GM12891 (cell line): Measurements from ENCODE around the gene NACC2.
"Not testable (repeated sequence)": the region's sequence is repeated elsewhere in the genome, so short reads cannot be mapped to it uniquely, and the experiment has no call there.

ENCODE experiments used
- DNase-seq: peaks from one replicate; pipeline ENCODE4 v3.0.0; 2011; ENCODE audit warnings: low spot score; ENCODE audit not compliant: insufficient read length
- FAIRE-seq: peaks from 2 replicates; lab custom pipeline; 2011; peaks lifted over from hg19 to GRCh38; lab: Jason Lieb, UNC
- PAX5 ChIP-seq: IDR thresholded peaks from 2 replicates; pipeline ENCODE4 v1.6.1; 2011; ENCODE audit warnings: low read length, moderate library complexity, mild to moderate bottlenecking; ENCODE audit not compliant: insufficient read depth, severe bottlenecking
- POLR2A ChIP-seq: IDR thresholded peaks from 2 replicates; pipeline ENCODE4 v1.6.1; 2011; ENCODE audit warnings: low read depth, low read length, control low read depth
- POLR2AphosphoS5 ChIP-seq: IDR thresholded peaks from 2 replicates; pipeline ENCODE4 v1.6.1; 2011; ENCODE audit warnings: low read depth, low read length, control low read depth
- POU2F2 ChIP-seq: IDR thresholded peaks from 2 replicates; pipeline ENCODE4 v1.6.1; 2011; ENCODE audit warnings: low read depth, mild to moderate bottlenecking, control low read depth, low read length, moderate library complexity
- SPI1 ChIP-seq: IDR thresholded peaks from 2 replicates; pipeline ENCODE4 v1.6.1; 2011; ENCODE audit warnings: low read depth, low read length, control low read depth
- TAF1 ChIP-seq: IDR thresholded peaks from 2 replicates; pipeline ENCODE4 v1.6.1; 2011; ENCODE audit warnings: low read depth, low read length, control low read depth

Gene NACC2

DNA sequence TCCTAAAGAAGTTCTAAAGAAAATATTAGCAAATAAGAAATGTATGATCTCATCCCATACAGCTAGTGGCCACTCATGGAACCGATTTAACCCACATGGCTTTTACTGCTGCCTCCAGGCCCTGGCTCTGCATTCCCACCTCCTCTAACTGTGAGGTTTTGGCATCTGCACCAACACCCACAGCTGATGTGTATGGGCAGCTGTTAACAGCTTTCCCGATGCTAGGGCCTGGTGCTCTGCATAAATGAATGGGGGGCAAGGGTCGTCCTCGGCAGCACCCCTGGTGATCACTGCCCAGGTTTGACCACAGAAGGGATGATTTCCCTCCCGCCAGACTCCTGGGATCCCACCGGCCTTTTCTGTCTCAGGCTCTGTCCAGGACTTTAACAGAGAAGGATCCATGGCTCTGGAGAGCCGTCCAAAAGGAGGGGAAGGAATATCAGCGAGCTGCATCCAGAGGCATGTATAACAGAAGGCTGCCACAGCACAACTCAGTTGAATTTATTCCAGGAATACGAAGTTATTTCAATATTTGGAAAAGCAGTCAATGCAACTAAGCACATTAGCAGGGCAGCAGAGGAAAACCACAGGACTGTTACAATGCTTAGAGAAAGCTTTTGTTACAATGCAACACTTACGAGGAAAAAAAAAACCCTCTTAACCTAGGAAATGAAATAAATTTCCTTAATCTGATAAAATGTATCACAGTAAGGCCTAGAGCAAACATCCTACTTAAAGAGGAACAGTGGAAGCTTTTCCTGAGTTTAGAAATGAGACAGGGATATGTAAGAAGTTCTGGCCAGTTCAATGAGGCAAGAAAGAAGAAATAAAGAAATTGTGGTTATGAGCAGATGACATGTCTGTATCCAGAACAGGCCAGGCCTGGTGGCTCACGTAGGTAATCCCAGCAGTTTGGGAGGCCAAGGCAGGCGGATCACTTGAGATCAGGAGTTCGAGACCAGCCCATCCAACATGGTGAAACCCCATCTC, 63.1 kb downstream of the NACC2 start:
- TF ChIP-seq TAF1 (no peak), POU2F2 (no peak), POLR2AphosphoS5 (no peak), PAX5 (no peak), SPI1 (no peak), POLR2A (no peak)

DNA sequence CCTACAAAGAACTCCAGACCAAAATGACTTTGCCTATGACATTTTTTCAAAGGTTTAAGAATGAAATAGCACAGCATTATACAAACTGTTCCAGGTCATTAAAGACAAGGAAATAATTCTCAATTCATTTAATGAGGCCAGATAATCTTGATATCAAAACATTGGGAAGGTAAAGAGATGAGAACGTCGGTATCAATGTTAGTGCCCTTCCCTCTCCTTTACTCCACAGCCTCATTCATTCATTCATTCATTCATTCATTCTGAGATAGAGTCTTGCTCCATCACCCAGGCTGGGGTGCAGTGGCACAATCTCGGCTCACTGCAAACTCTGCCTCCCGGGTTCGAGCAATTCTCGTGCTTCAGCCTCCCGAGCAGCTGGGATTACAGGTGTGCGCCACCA, 64.0 kb downstream of the NACC2 start:
- DNase-seq (no peak), FAIRE-seq (no peak)
- TF ChIP-seq POU2F2 = no peak
- TF ChIP-seq TAF1 = no peak
- no peak for TF ChIP-seq POLR2AphosphoS5
- TF ChIP-seq SPI1 = no peak
- TF ChIP-seq POLR2A = no peak
- no peak for TF ChIP-seq PAX5

More for the DNA sequence above, 63.1 kb downstream of the NACC2 start:
- FAIRE-seq (no peak), DNase-seq (no peak)

DNA sequence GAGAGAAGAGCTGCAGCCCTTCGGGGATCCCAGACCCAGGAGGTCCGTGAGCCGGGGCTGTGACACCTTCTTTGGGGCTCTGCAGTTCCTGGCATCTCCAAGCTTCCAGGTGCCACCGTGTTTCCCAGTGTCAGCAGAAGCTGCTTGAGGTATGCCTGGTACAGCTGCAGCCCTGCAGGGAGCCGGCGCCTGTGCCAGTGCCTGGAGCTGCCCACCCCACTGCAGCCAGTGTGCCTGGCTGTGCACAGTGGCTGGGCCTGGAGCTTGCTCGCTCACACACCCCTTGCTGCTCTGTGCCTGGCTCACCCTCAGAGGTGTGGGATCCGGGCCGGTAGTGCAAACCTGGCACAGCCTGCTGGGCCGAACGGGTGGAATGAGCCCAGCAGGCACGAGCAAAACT, 65.5 kb downstream of the NACC2 start:
- FAIRE-seq = no peak
- TF ChIP-seq PAX5 (no peak), POU2F2 (no peak), SPI1 (no peak), POLR2A (no peak), TAF1 (no peak), POLR2AphosphoS5 (no peak)
- no peak for DNase-seq

DNA sequence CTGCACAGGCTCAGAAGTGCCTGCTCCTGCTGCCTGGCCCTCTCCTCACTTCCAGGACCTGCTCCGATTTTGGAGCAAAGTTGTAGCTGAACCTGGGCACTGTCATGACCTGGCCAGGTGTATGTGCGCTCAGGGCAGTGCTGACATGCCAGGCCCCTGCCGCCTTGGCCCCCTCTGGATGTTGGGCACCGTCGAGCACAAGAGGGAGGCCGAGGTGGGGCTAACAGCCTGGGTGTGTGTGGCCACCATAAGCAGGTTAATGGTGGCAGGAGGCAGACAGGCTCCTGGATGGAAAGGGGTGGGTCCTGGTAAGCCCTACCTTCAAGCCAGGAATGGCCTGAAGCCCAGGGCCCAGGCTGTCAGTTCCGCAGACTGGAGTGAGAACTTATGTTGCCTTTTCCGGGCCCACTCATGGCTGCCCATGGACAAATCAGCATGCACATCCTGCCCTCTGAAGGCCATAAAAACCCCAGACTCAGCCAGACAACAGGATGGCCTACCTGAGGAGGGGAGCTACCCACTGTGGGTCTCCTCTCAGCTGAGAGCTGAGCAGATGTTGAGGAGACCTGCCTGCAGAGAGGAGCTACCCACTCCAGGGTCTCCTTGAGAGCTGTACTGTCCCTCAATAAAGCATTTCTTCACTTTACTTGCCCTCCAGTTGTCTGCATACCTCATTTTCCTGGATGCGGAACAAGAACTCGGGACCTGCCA, 66.2 kb downstream of the NACC2 start:
- no peak for DNase-seq
- no peak for TF ChIP-seq POLR2AphosphoS5
- TF ChIP-seq SPI1 = no peak
- no peak for TF ChIP-seq POU2F2

DNA sequence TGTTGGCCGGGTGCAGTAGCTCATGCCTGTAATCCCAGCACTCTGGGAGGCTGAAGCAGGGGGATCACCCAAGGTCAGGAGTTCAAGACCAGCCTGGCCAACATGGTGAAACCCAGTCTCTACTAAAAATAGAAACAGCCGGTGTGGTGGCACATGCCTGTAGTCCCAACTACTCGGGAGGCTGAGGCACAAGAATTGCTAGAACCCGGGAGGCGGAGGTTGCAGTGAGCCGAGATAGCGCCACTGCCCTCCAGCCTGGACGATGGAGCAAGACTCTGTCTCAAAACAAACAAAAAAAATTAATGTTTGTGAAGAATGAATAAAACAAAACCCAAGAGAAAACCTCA, 68.2 kb downstream of the NACC2 start:
- FAIRE-seq, DNase-seq: not testable (repeated sequence)

More for the DNA sequence above, 66.2 kb downstream of the NACC2 start:
- no peak for FAIRE-seq

DNA sequence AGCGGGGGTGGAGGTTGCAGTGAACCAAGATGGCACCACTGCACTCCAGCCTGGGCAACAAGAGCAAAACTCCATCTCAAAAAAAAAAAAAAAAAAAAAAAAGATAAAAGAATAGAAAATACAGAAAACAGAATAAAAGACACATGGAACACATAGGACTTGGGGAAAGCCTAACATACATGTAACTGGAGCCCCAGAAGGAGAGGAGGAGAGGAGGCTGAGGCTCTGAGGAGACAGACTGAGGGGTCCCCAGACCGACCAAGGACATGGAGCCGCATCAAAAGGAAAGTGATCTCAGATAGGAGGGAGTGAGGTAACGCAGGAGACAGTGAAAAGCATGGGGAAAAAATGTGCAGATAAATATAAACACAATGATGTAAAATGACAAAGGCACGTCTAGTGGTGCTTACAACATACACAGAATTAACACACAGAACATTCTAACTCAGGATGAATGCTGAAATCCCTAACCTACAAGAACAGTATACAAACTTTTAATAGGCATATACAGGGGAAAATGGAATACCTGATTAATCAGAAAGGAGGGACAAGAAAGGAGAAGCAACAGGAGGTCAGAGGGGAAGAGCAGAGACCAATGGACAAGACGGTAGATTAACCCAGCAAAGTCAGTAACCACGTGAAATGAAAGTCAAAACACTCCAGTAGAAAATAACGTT, 68.7 kb downstream of the NACC2 start:
- no peak for TF ChIP-seq PAX5
- TF ChIP-seq TAF1 = no peak
- no peak for TF ChIP-seq POLR2A
- TF ChIP-seq SPI1 = no peak
- TF ChIP-seq POU2F2 = no peak
- TF ChIP-seq POLR2AphosphoS5 = no peak
- DNase-seq (no peak), FAIRE-seq (no peak)

DNA sequence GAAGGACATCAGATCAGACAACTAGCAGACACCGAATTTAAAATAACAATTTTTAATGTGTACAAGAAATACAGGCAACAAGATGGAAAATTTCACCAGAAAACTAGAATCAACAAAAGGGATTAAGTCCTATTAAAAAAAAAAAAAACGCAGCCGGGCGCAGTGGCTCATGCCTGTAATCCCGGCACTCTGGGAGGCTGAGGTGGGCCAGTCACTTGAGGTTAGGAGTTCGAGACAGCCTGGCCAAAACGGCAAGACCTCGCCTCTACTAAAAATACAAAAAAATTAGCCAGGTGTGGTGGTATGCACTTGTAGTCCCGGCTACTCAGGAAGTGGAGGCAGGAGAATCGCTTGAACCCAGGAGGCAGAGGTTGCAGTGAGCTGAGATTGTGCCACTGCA, 69.6 kb downstream of the NACC2 start:
- DNase-seq = no peak
- FAIRE-seq = no peak
- TF ChIP-seq TAF1 (no peak), POLR2AphosphoS5 (no peak), POLR2A (no peak), POU2F2 (no peak), PAX5 (no peak), SPI1 (no peak)

DNA sequence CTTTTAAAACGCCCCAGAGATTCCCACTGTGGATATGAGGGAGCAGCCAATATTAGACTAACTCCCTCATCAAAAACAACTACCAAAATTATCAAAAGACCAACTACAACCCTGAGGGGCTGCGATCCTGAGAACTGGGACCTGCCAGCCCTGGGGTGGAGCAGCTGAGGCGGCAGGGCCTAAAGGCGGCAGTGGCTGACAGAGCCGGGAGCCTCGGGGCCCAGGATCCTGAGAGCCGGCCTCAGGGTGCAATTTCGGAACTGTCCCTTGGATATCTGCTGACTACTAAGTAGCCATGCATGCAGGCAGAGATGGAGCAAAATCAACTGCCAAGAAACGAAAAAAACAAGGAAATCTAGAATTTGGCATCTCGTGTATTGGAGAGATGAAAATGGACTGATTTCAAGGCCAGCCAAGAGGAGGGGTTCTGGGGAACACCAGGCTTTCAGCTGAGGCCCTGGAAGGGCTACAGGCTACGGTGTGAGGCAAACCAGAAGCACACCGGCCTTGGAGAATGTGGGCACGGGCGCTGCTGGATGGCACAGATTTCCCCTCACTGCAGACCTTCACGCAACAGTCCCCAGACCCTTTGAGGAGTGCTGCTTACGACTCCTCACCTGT, 70.3 kb downstream of the NACC2 start:
- FAIRE-seq (no peak), DNase-seq (no peak)
- TF ChIP-seq TAF1 (no peak), POLR2AphosphoS5 (no peak), POU2F2 (no peak), PAX5 (no peak), SPI1 (no peak), POLR2A (no peak)

DNA sequence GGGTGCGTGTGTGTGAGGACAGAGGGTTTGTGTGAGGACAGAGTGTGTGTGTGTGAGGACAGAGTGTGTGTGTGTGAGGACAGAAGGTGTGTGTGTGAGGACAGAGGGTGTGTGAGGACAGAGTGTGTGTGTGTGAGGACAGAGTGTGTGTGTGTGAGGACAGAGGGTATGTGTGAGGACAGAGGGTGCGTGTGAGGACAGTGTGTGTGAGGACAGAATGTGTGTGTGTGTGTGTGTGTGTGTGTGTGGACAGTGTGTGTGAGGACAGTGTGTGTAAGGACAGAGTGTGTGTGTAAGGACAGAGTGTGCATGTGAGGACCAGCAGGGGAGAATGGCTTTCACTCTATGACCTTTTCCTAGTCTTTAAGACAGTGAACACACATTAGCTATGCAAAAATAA, 70.8 kb downstream of the NACC2 start:
- TF ChIP-seq SPI1 = no peak
- no peak for TF ChIP-seq POU2F2
- no peak for TF ChIP-seq PAX5
- TF ChIP-seq TAF1 = no peak
- TF ChIP-seq POLR2AphosphoS5 = no peak
- TF ChIP-seq POLR2A = no peak
- no peak for DNase-seq
- no peak for FAIRE-seq
